ENCODE results near the gene MBD3L3.

Gene MBD3L3

GRCh38 chr19:7018828-7019227 lies 39.6 kb downstream of the MBD3L3 start:
- no peak for TF ChIP-seq CTCF (IDR thresholded peaks at IDR 0.05; ENCODE audit: insufficient read depth, low read depth, low read length, missing control alignments)

GRCh38 chr19:7013678-7014077 lies 44.8 kb downstream of the MBD3L3 start:
- peak; percentile 56 for DNase-seq (ENCODE audit: low read depth)
- no peak for TF ChIP-seq CTCF (IDR thresholded peaks at IDR 0.05; ENCODE audit: insufficient read depth, low read depth, low read length, missing control alignments)
- H3K4me3 ChIP-seq (ENCODE audit: low read length): no peak overlapping the region

More at GRCh38 chr19:7018828-7019227, 39.6 kb downstream of the MBD3L3 start:
- no peak for DNase-seq (ENCODE audit: low read depth)
- H3K4me3 ChIP-seq (ENCODE audit: low read length): no peak overlapping the region

- no peak overlapping the region for H3K4me3 ChIP-seq (ENCODE audit: low read length)
- TF ChIP-seq CTCF (IDR thresholded peaks at IDR 0.05; ENCODE audit: insufficient read depth, low read depth, low read length, missing control alignments): no peak
- no peak for DNase-seq (ENCODE audit: low read depth)
Observed at GRCh38 chr19:7010722-7011593, 47.5 kb downstream of the MBD3L3 start.

- no peak for DNase-seq (ENCODE audit: low read depth)
- H3K4me3 ChIP-seq (ENCODE audit: low read length): no peak overlapping the region
- no peak for TF ChIP-seq CTCF (IDR thresholded peaks at IDR 0.05; ENCODE audit: insufficient read depth, low read depth, low read length, missing control alignments)
Observed at GRCh38 chr19:7007859-7008258, 50.6 kb downstream of the MBD3L3 start.
